OCI-LY1 (cell line): ENCODE results near the gene CHTF18.

Experiments used
- H2AFZ ChIP-seq: fragments of 200-600 bp; sonication (generic), shearing (Covaris generic); 2 replicates; pipeline ENCODE4 v1.6.0; 2014; ENCODE audit warnings: antibody characterized with exemption, mild to moderate bottlenecking, low read length
- H3F3A ChIP-seq: fragments of 200-600 bp; sonication (generic), shearing (Covaris generic); 2 replicates; pipeline ENCODE4 v1.6.0; 2014; ENCODE audit warnings: mild to moderate bottlenecking, antibody characterized with exemption, low read length, moderate library complexity; ENCODE audit not compliant: insufficient read depth
- H3K27ac ChIP-seq: fragments of 200-600 bp; sonication (generic); 2 replicates; pipeline ENCODE4 v1.5.1; 2014; ENCODE audit warnings: low read length, mixed run types, mild to moderate bottlenecking, low read depth; ENCODE audit not compliant: poor library complexity, severe bottlenecking
- H3K27me3 ChIP-seq: fragments of 200-600 bp; sonication (generic); 2 replicates; pipeline ENCODE4 v1.6.0; 2014; ENCODE audit warnings: antibody characterized with exemption, mild to moderate bottlenecking, low read length, moderate library complexity; ENCODE audit not compliant: insufficient read depth
- H3K36me3 ChIP-seq: fragments of 200-600 bp; sonication (generic); 2 replicates; pipeline ENCODE4 v1.6.1; 2014; ENCODE audit warnings: mild to moderate bottlenecking, antibody characterized with exemption, low read length, moderate library complexity, mixed read lengths; ENCODE audit not compliant: insufficient read depth
- H3K4me1 ChIP-seq: fragments of 200-600 bp; sonication (generic); 2 replicates; pipeline ENCODE4 v1.5.1; 2014; ENCODE audit warnings: mild to moderate bottlenecking, low read length, moderate library complexity; ENCODE audit not compliant: insufficient read depth, severe bottlenecking
- H3K4me2 ChIP-seq: fragments of 200-600 bp; sonication (generic), shearing (Covaris generic); 2 replicates; pipeline ENCODE4 v1.6.1; 2014; ENCODE audit warnings: low read length
- H3K4me3 ChIP-seq: fragments of 200-600 bp; sonication (generic); 2 replicates; pipeline ENCODE4 v1.5.1; 2014; ENCODE audit warnings: low read length, low read depth, mild to moderate bottlenecking, mixed read lengths; ENCODE audit not compliant: poor library complexity, severe bottlenecking
- H3K79me2 ChIP-seq: fragments of 200-600 bp; shearing (Covaris generic); 2 replicates; pipeline ENCODE4 v1.6.1; 2016; ENCODE audit warnings: mixed run types, low read length, mixed read lengths; ENCODE audit not compliant: insufficient read depth
- H3K9ac ChIP-seq: fragments of 200-600 bp; sonication (generic), shearing (Covaris generic); 2 replicates; pipeline ENCODE4 v1.6.1; 2014; ENCODE audit warnings: mild to moderate bottlenecking, low read length, mixed read lengths
- H3K9me2 ChIP-seq: fragments of 200-600 bp; sonication (generic), shearing (Covaris generic); 2 replicates; pipeline ENCODE4 v1.6.1; 2014; ENCODE audit warnings: low read depth, mild to moderate bottlenecking, low read length, mixed read lengths
- H3K9me3 ChIP-seq: fragments of 200-600 bp; shearing (Covaris generic); 2 replicates; pipeline ENCODE4 v1.6.1; 2014; ENCODE audit warnings: low read length, mixed read lengths
- H4K20me1 ChIP-seq: fragments of 200-600 bp; sonication (generic), shearing (Covaris generic); 2 replicates; pipeline ENCODE4 v1.6.0; 2016; ENCODE audit warnings: mild to moderate bottlenecking, low read length; ENCODE audit not compliant: insufficient read depth
- CTCF ChIP-seq: fragments of 200-600 bp; sonication (generic), shearing (Covaris generic); IDR thresholded peaks from 2 replicates; pipeline ENCODE4 v1.5.1; 2017; ENCODE audit warnings: mild to moderate bottlenecking, antibody characterized with exemption, low read length, moderate library complexity, mixed read lengths
- EZH2 ChIP-seq: fragments of 200-600 bp; sonication (generic), shearing (Covaris generic); IDR thresholded peaks from 2 replicates; pipeline ENCODE4 v1.8.0; 2017; ENCODE audit warnings: borderline replicate concordance, mixed run types, mild to moderate bottlenecking, antibody characterized with exemption, low read length, moderate library complexity, mixed read lengths

The CHTF18 gene

GRCh38 chr16:743794-744500, 44.5 kb upstream of the CHTF18 start:
- Histone ChIP-seq H3K9me3 (no peaks in the 10 kb centered on the region), H3K9ac (no peak overlapping the region), H4K20me1 (no peaks in the 10 kb centered on the region), H3K4me2 (no peak overlapping the region), H3K36me3 (no peaks in the 10 kb centered on the region), H2AFZ (no peak overlapping the region), H3K9me2 (no peaks in the 10 kb centered on the region), H3K4me1 (peaks cover 17% of the 10 kb centered on the region), H3K27ac (no peak overlapping the region), H3K27me3 (no peaks in the 10 kb centered on the region), H3F3A (no peaks in the 10 kb centered on the region), H3K79me2 (no peaks in the 10 kb centered on the region), H3K4me3 (no peak overlapping the region)
- peak; percentile 17; the same call in 1 of the 2 replicates for TF ChIP-seq CTCF
- no peak for TF ChIP-seq EZH2

- no peaks in the 10 kb centered on the region for H3F3A ChIP-seq
- H3K4me2 ChIP-seq = no peak overlapping the region
- H3K9me2 ChIP-seq = no peaks in the 10 kb centered on the region
- H3K4me1 ChIP-seq = peaks cover 5% of the 10 kb centered on the region
- TF ChIP-seq CTCF (peak; percentile 67), EZH2 (no peak)
- no peak overlapping the region for H3K4me3 ChIP-seq
- no peaks in the 10 kb centered on the region for H3K36me3 ChIP-seq
- H3K9me3 ChIP-seq = no peaks in the 10 kb centered on the region
- no peak overlapping the region for H3K27ac ChIP-seq
- no peaks in the 10 kb centered on the region for H3K79me2 ChIP-seq
- no peak overlapping the region for H3K9ac ChIP-seq
- H4K20me1 ChIP-seq = no peaks in the 10 kb centered on the region
- H3K27me3 ChIP-seq = peaks cover 4% of the 10 kb centered on the region; the same call in 1 of the 2 replicates
- H2AFZ ChIP-seq = no peak overlapping the region
Measured at GRCh38 chr16:745739-746138, 42.7 kb upstream of the CHTF18 start.

- Histone ChIP-seq H4K20me1 (no peaks in the 10 kb centered on the region), H3K9ac (no peak overlapping the region), H3K27me3 (peaks cover 5% of the 10 kb centered on the region; the same call in 1 of the 2 replicates), H3K36me3 (no peaks in the 10 kb centered on the region), H3K4me3 (no peak overlapping the region), H3F3A (no peaks in the 10 kb centered on the region), H3K9me2 (no peaks in the 10 kb centered on the region), H3K79me2 (no peaks in the 10 kb centered on the region), H3K4me1 (no peaks in the 10 kb centered on the region), H3K9me3 (no peaks in the 10 kb centered on the region), H2AFZ (no peak overlapping the region), H3K4me2 (no peak overlapping the region), H3K27ac (no peak overlapping the region)
- TF ChIP-seq EZH2 (no peak), CTCF (no peak)
Measured at GRCh38 chr16:746637-747036, 41.8 kb upstream of the CHTF18 start.
